Stimulated activated naive CD8-positive, alpha-beta T cell treated with anti-CD3 and anti-CD28 coated beads, Interleukin-15, amount 100 ng/mL, for 72 hours (primary cell): ENCODE data around the gene NAMPT.
"Not testable (repeated sequence)": the region's sequence is repeated elsewhere in the genome, so short reads cannot be mapped to it uniquely, and the experiment has no call there.

Experiments
- ATAC-seq: fragments of 150-1000 bp; cut with Tn5 transposase; 2 replicates; pipeline ENCODE4 v1.10.0; 2021; ENCODE audit warnings: mild to moderate bottlenecking, moderate library complexity
- DNase-seq, 2 donors: peaks; one replicate each; pipeline ENCODE4 v3.0.0; 2021 to 2022
- H3K27ac Mint-ChIP-seq, 2 donors: one replicate each; pipeline ENCODE4 v1.8.0; 2022; ENCODE audit warnings: mild to moderate bottlenecking in 2 of 2, mixed read lengths in 2 of 2, moderate library complexity in 2 of 2
- H3K27me3 Mint-ChIP-seq: one replicate; pipeline ENCODE4 v1.8.0; 2022; ENCODE audit warnings: mixed read lengths
- H3K4me1 Mint-ChIP-seq: one replicate; pipeline ENCODE4 v1.8.0; 2022; ENCODE audit warnings: mild to moderate bottlenecking, mixed read lengths
- H3K4me3 Mint-ChIP-seq, 2 donors: one replicate each; pipeline ENCODE4 v1.8.0; 2022; ENCODE audit warnings: mild to moderate bottlenecking in 2 of 2, mixed read lengths in 2 of 2, moderate library complexity in 1 of 2
- H3K9me3 Mint-ChIP-seq, 2 donors: one replicate each; pipeline ENCODE4 v1.8.0; 2022; ENCODE audit warnings: mixed read lengths in 2 of 2

NAMPT gene

GRCh38 chr7:106239406-106239805, 45.4 kb downstream of the NAMPT start:
- no peaks in the 10 kb centered on the region for H3K4me1 Mint-ChIP-seq
- no peak overlapping the region for H3K4me3 Mint-ChIP-seq
- H3K27ac Mint-ChIP-seq: no peak overlapping the region
- peaks cover 7% of the 10 kb centered on the region in 2 donors for H3K9me3 Mint-ChIP-seq
- ATAC-seq (no peak), DNase-seq (no peak)
- H3K27me3 Mint-ChIP-seq: peaks cover 9% of the 10 kb centered on the region

GRCh38 chr7:106238830-106239229, 46.0 kb downstream of the NAMPT start:
- H3K27me3 Mint-ChIP-seq: peaks cover 15% of the 10 kb centered on the region
- ATAC-seq: no peak
- H3K27ac Mint-ChIP-seq: no peak overlapping the region
- H3K4me1 Mint-ChIP-seq: no peaks in the 10 kb centered on the region
- no peak for DNase-seq
- H3K9me3 Mint-ChIP-seq: peaks cover 1 to 3% of the 10 kb centered on the region in 2 donors
- H3K4me3 Mint-ChIP-seq: no peak overlapping the region

GRCh38 chr7:106236065-106236464, 48.7 kb downstream of the NAMPT start:
- Mint-ChIP-seq H3K4me1 (no peaks in the 10 kb centered on the region), H3K4me3 (no peak overlapping the region), H3K9me3 (no peaks in the 10 kb centered on the region), H3K27ac (no peak overlapping the region), H3K27me3 (peaks cover 27% of the 10 kb centered on the region)
- DNase-seq: no peak
- ATAC-seq: no peak

GRCh38 chr7:106234425-106234824, 50.4 kb downstream of the NAMPT start:
- Mint-ChIP-seq H3K27me3 (peaks cover 43% of the 10 kb centered on the region), H3K4me1 (no peaks in the 10 kb centered on the region), H3K27ac (no peak overlapping the region), H3K4me3 (no peak overlapping the region), H3K9me3 (no peaks in the 10 kb centered on the region)
- no peak for DNase-seq
- ATAC-seq: no peak

- Mint-ChIP-seq H3K4me1 (no peaks in the 10 kb centered on the region), H3K27me3 (peaks cover 62% of the 10 kb centered on the region), H3K9me3 (no peaks in the 10 kb centered on the region), H3K4me3 (no peak overlapping the region), H3K27ac (no peak overlapping the region)
- ATAC-seq (no peak), DNase-seq (no peak)
Observed at GRCh38 chr7:106231856-106232490, 52.8 kb downstream of the NAMPT start.

- Mint-ChIP-seq H3K9me3 (no peaks in the 10 kb centered on the region), H3K27me3 (peaks cover 54% of the 10 kb centered on the region), H3K4me1 (peaks cover 9% of the 10 kb centered on the region), H3K4me3 (no peak overlapping the region), H3K27ac (no peak overlapping the region)
- ATAC-seq: no peak
- no peak for DNase-seq
Observed at GRCh38 chr7:106225856-106226255, 58.9 kb downstream of the NAMPT start.

- Mint-ChIP-seq H3K4me1 (peaks cover 9% of the 10 kb centered on the region), H3K27me3 (peaks cover 44% of the 10 kb centered on the region), H3K4me3 (no peak overlapping the region), H3K27ac (no peak overlapping the region), H3K9me3 (no peaks in the 10 kb centered on the region)
- DNase-seq: no peak
- no peak for ATAC-seq
Observed at GRCh38 chr7:106224797-106225196, 60.0 kb downstream of the NAMPT start.

- H3K27ac Mint-ChIP-seq: no peak overlapping the region
- peaks cover 9% of the 10 kb centered on the region for H3K4me1 Mint-ChIP-seq
- no peak for DNase-seq
- no peak overlapping the region for H3K4me3 Mint-ChIP-seq
- ATAC-seq: no peak
- H3K9me3 Mint-ChIP-seq: no peaks in the 10 kb centered on the region
- peaks cover 27% of the 10 kb centered on the region for H3K27me3 Mint-ChIP-seq
Observed at GRCh38 chr7:106223156-106223555, 61.6 kb downstream of the NAMPT start.

- H3K4me1 Mint-ChIP-seq: peaks cover 9% of the 10 kb centered on the region
- H3K9me3 Mint-ChIP-seq: no peaks in the 10 kb centered on the region
- H3K27ac Mint-ChIP-seq: peak overlapping the region in 1 of 2 donors; percentile 2
- ATAC-seq (no peak), DNase-seq (no peak)
- H3K4me3 Mint-ChIP-seq: no peak overlapping the region
- peaks cover 22% of the 10 kb centered on the region for H3K27me3 Mint-ChIP-seq
Observed at GRCh38 chr7:106222545-106222944, 62.2 kb downstream of the NAMPT start.

GRCh38 chr7:106220307-106220706, 64.5 kb downstream of the NAMPT start:
- DNase-seq (no peak), ATAC-seq (no peak)
- no peak overlapping the region for H3K27ac Mint-ChIP-seq
- no peak overlapping the region for H3K4me3 Mint-ChIP-seq
- peaks cover 9% of the 10 kb centered on the region for H3K4me1 Mint-ChIP-seq
- no peaks in the 10 kb centered on the region for H3K9me3 Mint-ChIP-seq
- peaks cover 20% of the 10 kb centered on the region for H3K27me3 Mint-ChIP-seq

GRCh38 chr7:106219170-106219569, 65.6 kb downstream of the NAMPT start:
- ATAC-seq (no peak), DNase-seq (no peak)
- Mint-ChIP-seq H3K27me3 (peaks cover 16% of the 10 kb centered on the region), H3K27ac (no peak overlapping the region), H3K9me3 (no peaks in the 10 kb centered on the region), H3K4me1 (peaks cover 9% of the 10 kb centered on the region), H3K4me3 (no peak overlapping the region)

GRCh38 chr7:106218546-106218945, 66.2 kb downstream of the NAMPT start:
- Mint-ChIP-seq H3K9me3 (no peaks in the 10 kb centered on the region), H3K27me3 (peaks cover 17% of the 10 kb centered on the region), H3K4me1 (peaks cover 9% of the 10 kb centered on the region), H3K27ac (no peak overlapping the region), H3K4me3 (no peak overlapping the region)
- no peak for DNase-seq
- no peak for ATAC-seq

- Mint-ChIP-seq H3K27me3 (peaks cover 29% of the 10 kb centered on the region), H3K4me1 (no peaks in the 10 kb centered on the region), H3K27ac (no peak overlapping the region), H3K4me3 (no peak overlapping the region), H3K9me3 (no peaks in the 10 kb centered on the region)
- no peak for ATAC-seq
- DNase-seq: no peak
Observed at GRCh38 chr7:106216923-106217542, 67.8 kb downstream of the NAMPT start.

GRCh38 chr7:106216517-106216922, 68.3 kb downstream of the NAMPT start:
- H3K27me3 Mint-ChIP-seq: peaks cover 33% of the 10 kb centered on the region
- no peak for ATAC-seq
- no peak overlapping the region for H3K4me3 Mint-ChIP-seq
- no peak for DNase-seq
- H3K27ac Mint-ChIP-seq: no peak overlapping the region
- no peaks in the 10 kb centered on the region for H3K9me3 Mint-ChIP-seq
- no peaks in the 10 kb centered on the region for H3K4me1 Mint-ChIP-seq

GRCh38 chr7:106215868-106216516, 68.8 kb downstream of the NAMPT start:
- peaks cover 33% of the 10 kb centered on the region for H3K27me3 Mint-ChIP-seq
- no peak overlapping the region for H3K27ac Mint-ChIP-seq
- no peak for ATAC-seq
- no peak overlapping the region for H3K4me3 Mint-ChIP-seq
- no peaks in the 10 kb centered on the region for H3K4me1 Mint-ChIP-seq
- DNase-seq: no peak
- no peaks in the 10 kb centered on the region for H3K9me3 Mint-ChIP-seq

GRCh38 chr7:106208944-106209343, 75.8 kb downstream of the NAMPT start:
- not testable (repeated sequence) for ATAC-seq
- peaks cover 53% of the 10 kb centered on the region for H3K27me3 Mint-ChIP-seq

More at GRCh38 chr7:106208944-106209343, 75.8 kb downstream of the NAMPT start:
- H3K9me3 Mint-ChIP-seq: peaks cover 0 to 22% of the 10 kb centered on the region in 2 donors
- H3K4me3 Mint-ChIP-seq, DNase-seq, H3K4me1 Mint-ChIP-seq, H3K27ac Mint-ChIP-seq: not testable (repeated sequence)
